ENCODE data around the gene EFCAB13.

The EFCAB13 gene

GRCh38 chr17:47323382-47324223, at the start of gene EFCAB13:
Gene EFCAB13 (plus strand): TSS chr17:47323955. CDS start chr17:47328354, 4,399 bp downstream.
- peak; percentile 89 for DNase-seq

DNA sequence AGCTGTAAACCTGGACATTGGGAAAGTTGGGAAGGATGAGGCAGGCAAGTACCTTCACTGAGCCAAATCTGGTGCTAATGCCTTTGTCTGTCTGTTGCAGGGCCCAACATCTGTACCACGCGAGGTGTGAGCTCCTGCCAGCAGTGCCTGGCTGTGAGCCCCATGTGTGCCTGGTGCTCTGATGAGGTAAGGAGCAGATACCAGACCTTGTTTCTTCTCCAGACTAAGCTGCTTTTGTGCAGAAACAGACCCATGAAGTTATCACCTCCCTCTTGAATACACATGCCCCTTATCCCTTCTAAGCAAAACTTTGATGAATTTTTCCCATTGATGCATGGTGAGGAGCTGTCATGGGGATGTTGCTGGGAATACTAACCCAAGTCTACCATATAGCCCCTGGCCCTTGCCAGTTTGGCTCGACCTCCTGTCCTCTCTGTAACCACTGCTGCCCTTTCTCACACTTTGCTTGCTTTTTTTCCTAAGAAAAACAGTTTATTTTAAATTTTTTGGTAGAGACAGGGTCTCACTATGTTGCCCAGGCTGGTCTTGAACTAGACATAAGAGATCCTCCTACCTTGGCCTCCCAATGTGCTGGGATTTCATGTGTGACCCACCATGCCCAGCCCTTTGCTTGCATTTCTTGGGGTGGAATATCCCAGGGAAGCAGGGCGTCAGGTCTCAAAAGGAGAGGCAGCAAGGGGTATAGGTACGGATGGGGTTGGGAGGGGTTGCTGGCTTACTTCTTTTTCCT, 49.3 kb upstream of the EFCAB13 start:
- no peak for DNase-seq

DNA sequence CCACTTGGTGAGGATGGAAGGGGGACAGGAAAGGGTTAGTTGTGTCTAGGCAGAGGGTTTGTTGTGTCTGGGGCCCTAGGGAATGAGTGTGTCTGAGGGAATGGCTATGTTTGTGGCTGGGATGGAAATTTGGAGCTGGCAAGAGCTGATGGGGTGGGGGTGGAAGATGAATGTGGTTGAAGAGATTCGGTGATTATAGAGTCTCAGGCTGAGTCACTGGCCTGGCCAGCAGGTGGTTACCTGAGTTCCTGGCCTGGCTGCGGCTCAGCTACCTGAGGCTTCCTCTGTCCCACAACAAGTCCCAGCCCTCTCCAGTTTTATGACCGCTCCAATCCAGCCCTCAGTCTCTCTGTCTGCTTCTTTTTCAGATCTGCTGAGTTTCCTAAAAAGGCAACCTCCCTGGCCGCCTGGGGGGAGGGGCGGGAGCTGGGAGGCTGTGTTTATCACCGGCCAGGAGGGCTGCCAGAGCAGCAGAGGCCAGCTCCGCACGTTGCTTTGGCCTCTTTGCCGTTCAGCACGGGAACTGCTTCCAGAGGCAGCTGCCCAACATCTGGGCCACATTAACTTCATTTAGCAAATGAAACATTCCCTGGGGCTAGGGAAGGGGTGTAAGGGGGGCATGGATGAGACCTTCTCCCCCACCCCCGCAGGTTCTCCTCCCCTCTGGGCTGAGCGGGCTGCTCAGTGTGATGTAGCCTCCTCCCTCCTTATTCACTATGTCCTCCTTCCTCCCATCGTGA, 48.3 kb upstream of the EFCAB13 start:
- DNase-seq = no peak

DNA sequence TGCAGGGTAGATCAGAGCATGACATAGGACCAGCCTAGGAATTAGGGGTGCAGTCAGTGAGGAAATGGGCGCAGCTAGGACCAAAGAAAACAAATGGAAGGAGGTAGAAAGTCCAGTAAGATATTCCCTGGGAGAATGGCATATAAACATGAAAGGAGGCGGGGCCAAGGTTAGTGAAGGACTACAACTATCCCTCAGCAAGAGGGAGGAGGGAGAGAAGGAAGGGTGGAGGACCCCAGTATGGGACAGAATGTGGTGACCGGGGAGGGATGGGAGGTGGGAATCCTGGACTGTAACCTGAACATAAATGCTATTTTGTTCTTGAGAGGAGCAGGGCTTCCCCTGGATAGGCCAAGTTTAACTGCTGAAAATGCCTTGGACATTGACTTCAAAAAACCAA, 47.3 kb upstream of the EFCAB13 start:
- no peak for DNase-seq

GRCh38 chr17:47276868-47277267, 46.9 kb upstream of the EFCAB13 start:
- DNase-seq = no peak

DNA sequence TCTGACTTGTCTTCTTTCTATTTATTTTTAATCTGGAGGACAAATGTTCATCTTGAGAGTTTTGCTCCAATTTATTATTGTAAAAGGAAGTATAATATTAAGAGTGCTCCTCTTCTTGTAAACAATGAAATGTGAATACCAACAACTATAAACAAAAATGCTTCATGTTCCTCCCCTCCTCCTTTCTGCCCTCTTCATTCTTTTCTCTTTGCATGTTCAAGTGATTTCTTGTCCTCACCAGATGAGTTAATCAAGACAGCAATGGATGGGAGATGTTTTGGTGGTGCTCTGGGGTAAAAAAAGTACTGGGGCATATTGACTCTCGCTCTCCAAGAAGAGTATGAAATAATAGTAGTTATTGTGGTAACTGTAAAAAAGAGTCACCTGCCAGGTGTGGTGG, 45.8 kb upstream of the EFCAB13 start:
- DNase-seq = no peak

DNA sequence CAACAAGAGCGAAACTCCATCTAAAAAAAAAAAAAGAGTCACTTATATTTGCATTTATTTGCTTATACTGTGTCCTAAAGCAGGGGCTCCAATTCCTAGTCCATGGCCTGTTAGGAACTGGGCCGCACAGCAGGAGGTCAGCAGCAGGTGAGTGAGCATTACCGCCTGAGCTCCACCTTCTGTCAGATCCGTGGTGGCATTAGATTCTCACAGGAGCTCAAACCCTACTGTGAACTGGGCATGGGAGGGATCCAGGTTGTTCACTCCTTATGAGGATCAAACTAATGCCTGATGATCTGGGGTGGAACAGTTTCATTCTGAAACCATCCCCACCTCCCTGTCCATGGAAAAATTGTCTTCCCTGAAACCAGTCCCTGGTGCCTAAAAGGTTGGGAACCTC, 45.2 kb upstream of the EFCAB13 start:
- no peak for DNase-seq

- peak; percentile 58 for DNase-seq
Observed at GRCh38 chr17:47279062-47279801, 44.5 kb upstream of the EFCAB13 start.

DNA sequence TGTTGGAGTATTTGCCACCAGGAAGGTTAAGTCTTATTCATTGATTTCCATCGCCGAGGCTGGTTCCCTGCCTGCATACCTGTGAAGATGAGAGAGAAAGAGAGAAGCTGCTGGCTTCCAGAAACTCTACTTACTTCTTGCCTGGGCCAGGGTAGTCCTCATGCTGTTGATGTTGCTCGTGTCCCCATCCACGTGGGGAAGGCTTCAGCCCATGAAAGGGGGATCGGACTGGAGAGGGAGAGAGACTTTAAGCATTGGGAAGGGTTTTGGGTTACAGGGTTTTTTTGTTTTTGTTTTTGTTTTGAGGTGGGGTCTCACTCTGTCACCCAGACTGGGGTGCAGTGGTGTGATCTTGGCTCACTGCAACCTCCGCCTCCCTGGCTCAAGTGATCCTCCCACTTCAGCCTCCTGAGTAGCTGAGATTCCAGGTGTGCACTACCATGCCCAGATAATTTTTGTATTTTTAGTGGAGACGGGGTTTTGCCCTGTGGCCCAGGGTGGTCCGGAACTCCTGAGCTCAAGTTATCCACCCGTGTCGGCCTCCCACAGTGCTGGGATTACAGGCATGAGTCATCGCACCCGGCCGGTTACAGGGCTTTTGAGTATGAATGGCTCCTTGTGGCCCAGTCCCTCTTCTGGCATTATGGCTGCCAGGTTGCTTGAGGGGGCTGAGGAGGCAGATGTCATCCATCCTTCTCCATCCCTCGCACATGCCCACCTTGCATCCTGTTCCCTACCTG, 43.5 kb upstream of the EFCAB13 start:
- DNase-seq = no peak

DNA sequence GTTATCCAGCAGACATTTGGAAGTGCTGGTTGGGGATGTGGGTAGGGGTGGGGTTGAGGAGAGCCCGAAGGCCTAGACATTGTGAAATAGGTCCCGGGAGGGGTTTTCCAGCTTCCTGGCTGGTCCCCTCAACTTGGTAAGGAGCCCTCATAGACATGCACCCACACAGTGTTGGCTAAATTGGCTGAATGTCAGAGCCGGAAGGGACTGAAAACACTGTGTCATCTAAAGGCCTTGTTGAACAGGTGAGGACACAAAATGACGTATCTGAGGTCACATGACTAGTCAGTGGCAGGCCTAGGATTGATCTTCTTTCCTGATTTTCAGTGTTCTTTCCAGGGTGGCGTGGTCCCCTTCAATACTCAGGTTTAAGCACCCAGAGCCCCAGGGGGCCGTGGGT, 42.5 kb upstream of the EFCAB13 start:
- no peak for DNase-seq

GRCh38 chr17:47285003-47285402, 38.8 kb upstream of the EFCAB13 start:
- no peak for DNase-seq

DNA sequence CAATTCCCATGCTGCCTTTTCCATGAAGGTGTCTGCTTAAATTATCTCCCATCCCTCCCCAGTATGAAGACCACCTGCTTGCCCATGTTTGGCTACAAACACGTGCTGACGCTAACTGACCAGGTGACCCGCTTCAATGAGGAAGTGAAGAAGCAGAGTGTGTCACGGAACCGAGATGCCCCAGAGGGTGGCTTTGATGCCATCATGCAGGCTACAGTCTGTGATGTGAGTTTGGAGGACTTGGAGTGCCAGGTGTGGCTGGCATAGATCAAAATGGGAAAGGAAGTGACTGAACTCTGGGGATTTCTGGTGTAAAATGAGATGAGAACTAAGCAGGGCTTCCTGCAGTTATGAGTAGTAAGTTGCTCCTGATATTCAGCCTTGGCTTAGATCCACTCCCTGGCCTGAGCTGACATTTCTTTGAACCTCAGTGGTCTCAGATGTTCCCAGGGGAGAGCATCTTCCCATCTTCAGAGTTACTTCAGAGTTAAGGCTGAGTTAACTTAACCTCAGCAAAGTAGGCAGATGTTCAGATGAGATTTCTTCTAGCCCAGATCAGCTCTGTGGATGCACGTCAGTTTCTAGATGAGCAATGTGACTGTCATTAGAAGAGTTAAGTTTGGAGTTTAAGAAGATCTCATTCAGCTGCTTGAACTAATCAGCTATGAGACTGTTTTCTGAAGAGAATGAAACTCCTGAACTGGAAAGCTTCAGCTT, 37.4 kb upstream of the EFCAB13 start:
- DNase-seq = peak; percentile 53

DNA sequence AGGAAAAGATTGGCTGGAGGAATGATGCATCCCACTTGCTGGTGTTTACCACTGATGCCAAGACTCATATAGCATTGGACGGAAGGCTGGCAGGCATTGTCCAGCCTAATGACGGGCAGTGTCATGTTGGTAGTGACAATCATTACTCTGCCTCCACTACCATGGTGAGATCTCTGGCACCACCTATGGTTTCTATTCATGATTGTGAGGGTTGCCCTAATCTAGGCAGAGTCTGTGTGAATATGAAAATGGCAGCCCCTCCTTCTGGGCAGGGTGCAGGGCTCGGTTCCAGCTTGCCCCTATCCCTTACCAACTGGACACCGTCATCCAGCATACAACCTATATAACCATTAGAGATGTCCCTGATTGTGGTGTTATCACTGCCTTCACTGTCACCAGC, 36.7 kb upstream of the EFCAB13 start:
- no peak for DNase-seq

DNA sequence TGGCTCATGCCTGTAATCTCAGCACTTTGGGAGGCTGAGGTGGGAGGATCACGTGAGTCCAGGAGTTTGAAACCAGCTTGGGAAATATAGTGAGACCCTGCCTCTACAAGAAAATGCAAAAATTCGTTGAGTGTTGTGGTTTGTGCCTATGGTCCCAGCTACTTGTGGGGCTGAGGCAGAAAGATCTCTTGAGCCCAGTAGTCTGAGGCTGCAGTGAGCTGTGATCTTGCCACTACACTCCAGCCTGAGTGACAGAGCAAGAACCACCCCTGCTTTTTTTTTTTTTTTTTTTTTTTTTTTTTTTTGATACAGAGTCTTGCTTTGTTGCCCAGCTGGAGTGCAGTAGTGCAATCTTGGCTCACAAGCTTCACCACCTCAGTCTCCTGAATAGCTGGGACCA, 36.1 kb upstream of the EFCAB13 start:
- no peak for DNase-seq

DNA sequence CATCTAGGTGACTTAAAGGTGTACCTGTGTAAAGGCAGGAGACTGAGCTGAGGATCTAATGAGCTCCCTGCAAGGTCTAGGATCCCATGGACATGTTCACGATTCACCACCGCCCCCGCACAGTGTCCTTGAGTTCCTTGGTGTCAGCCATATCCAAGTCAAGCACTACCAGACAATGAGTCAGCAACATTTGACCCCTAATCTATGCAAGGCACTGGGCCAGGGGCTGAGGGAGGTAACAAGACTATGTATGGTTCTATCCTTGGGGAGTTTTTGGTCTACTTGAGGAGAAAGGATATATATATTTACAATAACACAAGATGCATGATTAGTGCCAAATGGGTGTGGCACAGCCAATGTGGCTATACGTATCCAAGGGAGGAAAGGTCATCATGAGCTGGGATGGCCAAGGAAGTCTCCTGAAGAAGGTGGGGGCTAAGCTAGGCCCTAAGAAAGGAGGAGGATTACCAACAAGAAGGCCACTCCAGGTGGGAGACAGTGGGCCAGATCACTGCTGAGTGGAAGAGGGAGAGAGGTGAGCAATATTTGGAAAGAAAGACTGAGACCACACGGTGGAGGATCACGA, 35.1 kb upstream of the EFCAB13 start:
- DNase-seq = no peak

DNA sequence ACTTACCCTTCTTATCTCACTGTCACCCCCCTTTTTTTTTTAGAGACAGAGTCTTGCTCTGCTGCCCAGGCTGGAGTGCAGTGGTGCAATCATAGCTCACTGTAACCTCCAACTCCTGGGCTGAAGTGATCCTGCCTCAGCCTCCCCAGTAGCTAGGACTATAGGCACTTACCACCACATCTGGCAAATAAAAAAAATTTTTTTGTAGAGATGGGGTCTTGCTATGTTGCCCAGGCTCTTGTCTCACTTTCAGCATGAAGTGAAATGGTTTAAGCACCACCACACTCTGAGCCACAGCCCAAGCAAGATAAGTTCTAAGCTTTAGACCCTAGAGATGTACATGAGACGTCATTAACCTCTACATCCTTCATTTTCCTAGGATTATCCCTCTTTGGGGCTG, 34.5 kb upstream of the EFCAB13 start:
- no peak for DNase-seq

DNA sequence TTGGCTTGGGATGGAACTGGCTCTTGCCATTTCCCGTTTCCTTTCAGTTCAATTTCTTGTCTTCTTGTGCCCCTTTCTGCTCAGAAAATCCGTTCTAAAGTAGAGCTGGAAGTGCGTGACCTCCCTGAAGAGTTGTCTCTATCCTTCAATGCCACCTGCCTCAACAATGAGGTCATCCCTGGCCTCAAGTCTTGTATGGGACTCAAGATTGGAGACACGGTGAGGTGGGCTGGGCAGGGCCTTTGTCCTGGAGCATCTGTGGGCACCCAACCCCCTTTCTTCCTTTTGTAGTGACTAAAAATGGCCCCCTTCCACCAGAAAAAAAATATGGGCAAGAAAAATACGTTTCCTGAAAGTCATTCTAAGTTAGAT, 32.9 kb upstream of the EFCAB13 start:
- DNase-seq = no peak

DNA sequence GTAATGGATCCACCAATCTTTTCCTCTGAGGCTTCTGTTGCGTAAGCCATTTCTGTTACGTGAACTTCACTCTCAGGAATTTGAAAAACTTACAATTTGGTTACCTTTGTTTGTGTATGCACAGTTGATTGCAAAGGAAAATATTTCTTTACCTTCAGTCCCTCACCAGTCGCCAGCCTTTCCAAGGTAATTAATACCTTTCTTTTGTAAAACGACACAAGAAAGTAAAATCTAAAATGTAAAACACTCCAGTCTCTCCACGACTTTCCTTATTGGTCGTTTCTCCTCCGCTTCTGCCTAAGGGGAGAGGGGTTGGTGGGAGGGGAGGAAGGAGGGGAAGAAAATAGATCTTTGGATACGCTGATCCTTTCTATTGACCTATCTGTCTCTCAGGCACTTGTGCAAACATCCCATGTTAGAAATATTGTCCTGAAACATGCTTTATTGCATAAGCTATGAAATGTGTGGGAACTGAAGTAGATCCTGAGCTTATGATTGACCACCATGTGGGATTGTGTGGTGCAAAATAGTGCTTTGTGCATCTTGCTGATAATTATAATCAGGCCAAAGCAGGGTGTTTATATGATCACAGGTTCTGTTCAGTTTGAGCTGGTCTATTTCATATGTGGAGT, 32.4 kb upstream of the EFCAB13 start:
- DNase-seq = no peak

- DNase-seq = no peak
Observed at GRCh38 chr17:47292206-47292605, 31.5 kb upstream of the EFCAB13 start.

DNA sequence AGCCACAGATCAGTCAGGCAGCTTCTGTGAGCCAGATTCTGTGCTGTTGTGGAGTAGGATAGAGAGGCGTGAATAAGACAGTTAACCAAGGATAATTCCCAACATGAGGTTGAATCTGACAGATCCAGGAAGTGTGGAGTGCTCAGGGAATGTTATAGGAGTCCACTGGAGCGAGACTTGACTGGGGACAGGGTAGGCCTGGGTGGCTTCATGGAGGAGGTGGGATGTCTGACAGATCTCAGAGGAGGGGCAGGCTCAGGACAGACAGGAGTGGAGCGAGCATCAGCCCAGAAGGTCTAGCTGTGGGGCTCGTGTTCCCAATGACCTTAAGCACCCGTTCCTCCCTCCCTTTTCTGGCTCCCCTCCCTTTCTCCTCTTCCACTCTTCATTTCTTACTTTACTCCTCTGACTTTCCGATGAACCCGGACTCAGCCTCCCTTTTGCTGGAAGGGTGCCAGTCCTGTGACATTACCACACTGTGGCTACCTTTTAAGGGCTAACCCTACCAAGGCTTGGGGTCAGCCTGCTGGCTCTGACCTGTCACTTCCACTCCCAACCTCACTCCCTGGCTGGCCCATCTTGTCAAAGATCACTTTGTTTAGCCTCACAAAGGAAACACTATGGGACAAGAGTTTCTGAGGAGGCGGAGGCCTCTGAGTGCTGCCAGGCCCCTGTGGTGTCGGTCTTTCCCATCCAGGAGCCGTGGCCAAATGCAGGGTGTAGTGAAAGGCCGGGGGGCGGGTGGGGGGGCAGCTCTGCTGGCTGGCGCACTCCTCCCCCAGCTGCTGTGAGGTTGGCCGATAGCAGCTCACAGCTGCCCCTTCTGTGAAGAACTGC, 28.5 kb upstream of the EFCAB13 start:
- DNase-seq = no peak

All from CD4-positive, alpha-beta T cell treated with Interleukin-15 for 1 hour (primary cell).